ENCODE results near the gene CEND1. TPM values are rescaled to one million over a fixed set of nuclear protein-coding genes. Genes with fewer than 3 reads are reported as not detected.

The CEND1 gene
- total and polyA plus RNA-seq, 2 experiments from 2014 or later: not detected

DNA sequence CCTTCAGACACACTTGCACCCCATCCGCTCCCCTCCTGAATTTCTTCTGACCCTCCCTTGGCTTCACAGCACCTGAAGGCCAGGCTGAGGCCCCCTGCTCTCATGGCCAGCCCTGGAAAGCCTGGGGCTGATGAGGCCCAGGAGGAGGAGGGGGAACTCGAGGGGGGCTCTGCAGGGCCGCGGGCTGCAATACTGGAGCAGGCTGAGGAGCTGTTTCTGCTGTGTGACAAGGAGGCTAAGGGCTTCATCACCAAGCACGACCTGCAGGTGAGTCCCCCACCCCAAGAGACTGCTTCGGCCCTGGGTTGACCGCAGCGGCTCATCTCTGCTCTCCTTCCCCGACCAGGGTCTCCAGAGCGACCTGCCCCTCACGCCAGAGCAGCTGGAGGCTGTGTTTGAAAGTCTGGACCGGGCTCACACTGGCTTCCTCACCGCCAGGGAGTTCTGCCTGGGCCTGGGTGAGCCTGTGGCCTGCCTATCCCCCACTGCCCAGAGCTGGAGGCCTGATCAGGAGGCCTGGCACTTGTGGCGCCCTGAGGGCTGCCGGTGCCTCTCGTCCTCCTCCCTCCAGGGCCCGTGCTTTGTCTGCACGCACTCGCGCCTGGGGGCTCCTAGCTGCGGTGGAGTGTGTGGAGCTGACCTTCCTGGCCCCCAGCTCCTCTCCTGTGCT lies 38.8 kb upstream of the CEND1 start:
- no peak for DNase-seq (ENCODE audit: low spot score)
- no peak overlapping the region for H3K4me3 ChIP-seq
- peaks cover 46% of the 10 kb centered on the region for H3K4me1 ChIP-seq (ENCODE audit: insufficient read depth)
- 68% methylated on average over 20 of the region's 21 CpGs for WGBS (ENCODE audit: low lambda C conversion rate, missing lambda C conversion rate)
- no peaks in the 10 kb centered on the region for H3K9me3 ChIP-seq (ENCODE audit: low read depth)
- peak overlapping the region; percentile 97 for H3K4me2 ChIP-seq
- no peak for TF ChIP-seq EZH2phosphoT487 (IDR thresholded peaks at IDR 0.05; ENCODE audit: low read depth, severe bottlenecking, unreplicated experiment)
- TF ChIP-seq, protein P1, sequence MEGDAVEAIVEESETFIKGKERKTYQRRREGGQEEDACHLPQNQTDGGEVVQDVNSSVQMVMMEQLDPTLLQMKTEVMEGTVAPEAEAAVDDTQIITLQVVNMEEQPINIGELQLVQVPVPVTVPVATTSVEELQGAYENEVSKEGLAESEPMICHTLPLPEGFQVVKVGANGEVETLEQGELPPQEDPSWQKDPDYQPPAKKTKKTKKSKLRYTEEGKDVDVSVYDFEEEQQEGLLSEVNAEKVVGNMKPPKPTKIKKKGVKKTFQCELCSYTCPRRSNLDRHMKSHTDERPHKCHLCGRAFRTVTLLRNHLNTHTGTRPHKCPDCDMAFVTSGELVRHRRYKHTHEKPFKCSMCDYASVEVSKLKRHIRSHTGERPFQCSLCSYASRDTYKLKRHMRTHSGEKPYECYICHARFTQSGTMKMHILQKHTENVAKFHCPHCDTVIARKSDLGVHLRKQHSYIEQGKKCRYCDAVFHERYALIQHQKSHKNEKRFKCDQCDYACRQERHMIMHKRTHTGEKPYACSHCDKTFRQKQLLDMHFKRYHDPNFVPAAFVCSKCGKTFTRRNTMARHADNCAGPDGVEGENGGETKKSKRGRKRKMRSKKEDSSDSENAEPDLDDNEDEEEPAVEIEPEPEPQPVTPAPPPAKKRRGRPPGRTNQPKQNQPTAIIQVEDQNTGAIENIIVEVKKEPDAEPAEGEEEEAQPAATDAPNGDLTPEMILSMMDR (IDR thresholded peaks at IDR 0.05; ENCODE audit: poor library complexity): no peak
- TF ChIP-seq EZH2 (IDR thresholded peaks at IDR 0.05; ENCODE audit: borderline replicate concordance): no peak
- H4K20me1 ChIP-seq (ENCODE audit: insufficient read depth, poor library complexity, severe bottlenecking): peaks cover 3% of the 10 kb centered on the region
- H2AFZ ChIP-seq: no peak overlapping the region
- no peak overlapping the region for H3K27ac ChIP-seq
- peaks cover 21% of the 10 kb centered on the region for H3K27me3 ChIP-seq
- peaks cover 5% of the 10 kb centered on the region for H3K79me2 ChIP-seq
- no peaks in the 10 kb centered on the region for H3K36me3 ChIP-seq (replicated peaks; ENCODE audit: insufficient read depth, low read depth)
- no peaks in the 10 kb centered on the region for H3K9me2 ChIP-seq (replicated peaks; ENCODE audit: insufficient read depth)

DNA sequence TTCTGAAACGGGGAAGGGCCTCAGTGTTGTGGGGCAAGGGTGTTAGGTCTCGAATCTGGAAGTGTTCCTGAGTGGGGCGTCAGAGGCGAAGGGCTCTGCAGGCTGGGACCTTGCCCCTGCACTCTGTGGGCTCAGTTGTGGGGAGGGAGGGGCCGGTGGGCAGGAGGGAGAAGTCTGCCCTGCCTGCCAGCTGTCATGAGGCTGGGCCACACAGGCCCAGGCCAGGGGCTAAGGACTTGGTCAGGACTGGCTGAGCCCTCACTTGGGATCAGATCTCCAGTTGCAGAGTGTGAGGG lies 38.0 kb upstream of the CEND1 start, which contains the start of gene CRACR2B:
TSS of gene CRACR2B (plus strand) at position 23 of the 296 bp plus-strand sequence. CDS start 689 bp downstream, outside the sequence.
- TF ChIP-seq, protein P1 (IDR thresholded peaks at IDR 0.05; ENCODE audit: poor library complexity): no peak
- TF ChIP-seq EZH2 (IDR thresholded peaks at IDR 0.05; ENCODE audit: borderline replicate concordance): no peak
- no peak for TF ChIP-seq EZH2phosphoT487 (IDR thresholded peaks at IDR 0.05; ENCODE audit: low read depth, severe bottlenecking, unreplicated experiment)
- Histone ChIP-seq H3K4me1 (ENCODE audit: insufficient read depth) (peaks cover 45% of the 10 kb centered on the region), H3K9me3 (ENCODE audit: low read depth) (no peaks in the 10 kb centered on the region), H3K4me2 (peak within 1 kb of the TSS; percentile 97), H3K79me2 (no peaks in the 10 kb centered on the region), H2AFZ (peak within 1 kb of the TSS; percentile 49), H4K20me1 (ENCODE audit: insufficient read depth, poor library complexity, severe bottlenecking) (no peaks in the 10 kb centered on the region), H3K4me3 (peak within 1 kb of the TSS; percentile 14), H3K27ac (peak within 1 kb of the TSS; percentile 83), H3K27me3 (peaks cover 21% of the 10 kb centered on the region), H3K36me3 (replicated peaks; ENCODE audit: insufficient read depth, low read depth) (no peaks in the 10 kb centered on the region), H3K9me2 (replicated peaks; ENCODE audit: insufficient read depth) (no peaks in the 10 kb centered on the region)
- DNase-seq (ENCODE audit: low spot score): no peak
- WGBS (ENCODE audit: low lambda C conversion rate, missing lambda C conversion rate): 50% methylated on average over 5 of the region's 5 CpGs

DNA sequence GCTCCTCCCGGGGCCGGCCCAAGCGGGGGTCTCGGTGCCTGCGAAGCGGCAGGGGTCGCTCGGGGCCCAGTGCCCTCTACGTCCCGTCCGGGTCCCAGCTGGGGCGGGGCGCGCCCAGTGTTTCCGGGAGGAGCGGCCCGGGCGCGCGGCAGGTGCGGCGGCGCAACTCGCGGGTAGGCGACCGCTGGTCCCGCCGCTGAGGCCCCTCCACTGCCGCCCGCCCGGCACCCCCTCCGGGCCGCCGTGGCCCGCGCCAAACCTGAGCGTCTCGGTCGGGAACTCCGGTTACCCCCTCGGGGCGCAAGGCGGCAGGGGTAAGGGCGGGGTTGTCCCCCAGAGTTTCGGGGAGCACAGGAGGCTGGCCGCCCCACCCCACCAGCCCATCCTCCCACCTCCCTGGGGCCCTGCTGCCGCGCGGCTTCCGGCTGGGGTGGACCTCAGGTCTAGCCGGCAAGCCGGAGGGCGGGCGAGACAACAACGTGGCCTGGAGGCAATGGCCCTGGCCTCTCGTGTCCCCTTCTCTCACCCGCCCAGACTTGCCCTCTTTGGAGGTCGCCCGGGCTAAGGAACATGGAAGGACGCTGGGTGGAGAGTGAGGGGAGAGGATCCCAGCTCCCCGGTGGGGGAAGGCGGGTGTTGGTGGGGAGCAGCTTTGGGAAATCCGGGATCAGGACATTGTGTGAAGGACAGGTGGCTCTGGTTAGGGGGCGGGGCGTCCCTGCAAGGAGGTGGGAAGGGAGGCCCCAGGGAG lies 37.4 kb upstream of the CEND1 start:
- 5% methylated on average over 26 of the region's 66 CpGs for WGBS (ENCODE audit: low lambda C conversion rate, missing lambda C conversion rate)
- H3K27ac ChIP-seq: peak overlapping the region; percentile 83
- H2AFZ ChIP-seq: peak overlapping the region; percentile 49
- peaks cover 21% of the 10 kb centered on the region for H3K27me3 ChIP-seq
- H3K4me1 ChIP-seq (ENCODE audit: insufficient read depth): peaks cover 43% of the 10 kb centered on the region
- peak overlapping the region; percentile 96 for H3K4me2 ChIP-seq
- H3K9me3 ChIP-seq (ENCODE audit: low read depth): no peaks in the 10 kb centered on the region
- no peaks in the 10 kb centered on the region for H3K79me2 ChIP-seq
- H3K36me3 ChIP-seq (replicated peaks; ENCODE audit: insufficient read depth, low read depth): no peaks in the 10 kb centered on the region
- TF ChIP-seq, protein P1 (IDR thresholded peaks at IDR 0.05; ENCODE audit: poor library complexity): no peak
- peak; percentile 9 for TF ChIP-seq EZH2 (IDR thresholded peaks at IDR 0.05; ENCODE audit: borderline replicate concordance)
- H4K20me1 ChIP-seq (ENCODE audit: insufficient read depth, poor library complexity, severe bottlenecking): no peaks in the 10 kb centered on the region
- H3K9me2 ChIP-seq (replicated peaks; ENCODE audit: insufficient read depth): no peaks in the 10 kb centered on the region
- peak overlapping the region; percentile 14 for H3K4me3 ChIP-seq
- peak; percentile 72 for DNase-seq (ENCODE audit: low spot score)

Measured in hepatocyte (in vitro differentiated cells).